ENCODE data around the gene KRT17.
"Not testable (repeated sequence)": the region's sequence is repeated elsewhere in the genome, so short reads cannot be mapped to it uniquely, and the experiment has no call there.

- not testable (repeated sequence) for TF ChIP-seq CTCF (optimal IDR thresholded peaks at IDR 0.05 in 1 of 3, IDR thresholded peaks at IDR 0.05 in 1 of 3, conservative IDR thresholded peaks at IDR 0.05 in 1 of 3; ENCODE audit: extremely low read depth in 1 of 3, insufficient read depth in 2 of 3, low read length in 3 of 3); EZH2 (IDR thresholded peaks at IDR 0.05; ENCODE audit: low read length)
Observed at GRCh38 chr17:41628621-41629255, 4.4 kb upstream of the KRT17 start.

All from keratinocyte (primary cell).